Measurements from ENCODE around the gene KDM2A. TPM values are rescaled to one million over a fixed set of nuclear protein-coding genes. Genes with fewer than 3 reads are reported as not detected.

The KDM2A gene
- total and polyA plus RNA-seq, 2 of the 13 experiments (the other 11 are each of a cell fraction or from before 2014, with no cell fraction given), result 31.3 to 31.4 TPM

DNA sequence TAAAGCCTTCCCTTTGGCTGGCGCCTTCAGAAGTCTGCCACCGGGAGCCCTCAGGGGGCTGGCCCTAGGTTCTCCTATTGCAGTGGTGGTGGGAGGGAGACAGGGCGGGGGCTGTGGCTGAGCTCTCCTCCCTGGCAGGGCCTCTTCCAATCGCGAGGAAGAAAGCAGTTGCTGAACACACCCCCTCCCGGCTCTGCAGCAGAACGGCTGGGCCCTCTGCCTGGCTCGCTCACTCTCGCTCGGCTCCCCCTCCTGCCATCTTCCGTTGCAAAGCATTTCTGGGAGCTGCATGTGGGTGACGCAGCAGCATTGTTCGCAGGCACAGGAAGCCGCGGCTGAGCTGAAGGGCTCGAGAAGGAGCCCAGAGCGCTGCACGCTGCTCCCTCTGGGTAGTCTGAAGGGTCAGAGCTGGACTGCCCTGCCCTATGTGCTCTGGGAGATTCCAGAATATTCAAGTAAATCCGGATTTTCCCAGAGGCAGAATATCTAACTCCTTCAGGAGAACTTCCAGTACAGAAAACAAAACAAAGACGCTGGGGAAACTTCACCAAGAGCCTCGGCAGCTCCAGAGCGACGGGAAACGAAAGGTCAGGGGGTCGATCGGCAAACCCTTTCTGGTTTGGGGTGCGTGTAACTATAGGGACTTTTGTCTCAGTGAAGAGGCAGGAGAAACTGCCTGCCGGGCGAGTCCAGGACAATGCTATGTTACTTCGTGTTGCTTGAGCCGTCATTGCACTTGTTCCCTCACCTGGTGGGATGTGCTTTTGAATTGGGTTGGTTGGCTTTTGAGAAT lies 120.9 kb downstream of the KDM2A start (continued):
- TF ChIP-seq, protein P1, sequence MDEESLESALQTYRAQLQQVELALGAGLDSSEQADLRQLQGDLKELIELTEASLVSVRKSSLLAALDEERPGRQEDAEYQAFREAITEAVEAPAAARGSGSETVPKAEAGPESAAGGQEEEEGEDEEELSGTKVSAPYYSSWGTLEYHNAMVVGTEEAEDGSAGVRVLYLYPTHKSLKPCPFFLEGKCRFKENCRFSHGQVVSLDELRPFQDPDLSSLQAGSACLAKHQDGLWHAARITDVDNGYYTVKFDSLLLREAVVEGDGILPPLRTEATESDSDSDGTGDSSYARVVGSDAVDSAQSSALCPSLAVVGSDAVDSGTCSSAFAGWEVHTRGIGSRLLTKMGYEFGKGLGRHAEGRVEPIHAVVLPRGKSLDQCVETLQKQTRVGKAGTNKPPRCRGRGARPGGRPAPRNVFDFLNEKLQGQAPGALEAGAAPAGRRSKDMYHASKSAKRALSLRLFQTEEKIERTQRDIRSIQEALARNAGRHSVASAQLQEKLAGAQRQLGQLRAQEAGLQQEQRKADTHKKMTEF (CRISPR knock-in tag; IDR thresholded peaks at IDR 0.05), result peak; percentile 84
- TF ChIP-seq ZNF629 (CRISPR knock-in tag; conservative IDR thresholded peaks at IDR 0.05) (no peak), RBM39 (IDR thresholded peaks at IDR 0.05; ENCODE audit: low read depth, low read length, poor library complexity, severe bottlenecking) (peak; percentile 74), ZNF615 (CRISPR knock-in tag; IDR thresholded peaks at IDR 0.05; ENCODE audit: borderline replicate concordance) (no peak), ZNF597 (CRISPR knock-in tag; IDR thresholded peaks at IDR 0.05) (no peak), BRD4 (CRISPR knock-in tag; IDR thresholded peaks at IDR 0.05) (peak; percentile 69; the same call in 1 of the 2 replicates), ARNT2 (CRISPR knock-in tag; IDR thresholded peaks at IDR 0.05; ENCODE audit: low read depth) (peak; percentile 71; the same call in 1 of the 2 replicates), ZNF850 (CRISPR knock-in tag; conservative IDR thresholded peaks at IDR 0.05) (peak; percentile 86; the same call in 1 of the 2 replicates), ZNF768 (CRISPR knock-in tag; IDR thresholded peaks at IDR 0.05) (peak; percentile 53; the same call in 1 of the 2 replicates), ZNF282 (IDR thresholded peaks at IDR 0.05; ENCODE audit: partially characterized antibody) (no peak), HNRNPUL1 (IDR thresholded peaks at IDR 0.05; ENCODE audit: low read depth, low read length) (no peak), RFXANK (CRISPR knock-in tag; IDR thresholded peaks at IDR 0.05) (peak; percentile 79), XRCC5 (optimal IDR thresholded peaks at IDR 0.05; ENCODE audit: low read length) (peak; percentile 87), RXRA (CRISPR knock-in tag; IDR thresholded peaks at IDR 0.05) (peak; percentile 79), SMARCC2 (IDR thresholded peaks at IDR 0.05) (no peak), KDM2A (CRISPR knock-in tag; IDR thresholded peaks at IDR 0.05; ENCODE audit: borderline replicate concordance, low read depth) (peak; percentile 85), HNF4A (CRISPR knock-in tag; IDR thresholded peaks at IDR 0.05) (0 out of 2 replicates have a peak, but pooled peaks have one; percentile 5), ZNF780A (CRISPR knock-in tag; IDR thresholded peaks at IDR 0.05) (no peak), ZBTB44 (CRISPR knock-in tag; IDR thresholded peaks at IDR 0.05) (no peak), ZNF639 (CRISPR knock-in tag; conservative IDR thresholded peaks at IDR 0.05) (peak; percentile 47; the same call in 1 of the 2 replicates), NFRKB (IDR thresholded peaks at IDR 0.05) (no peak), RORA (CRISPR knock-in tag; IDR thresholded peaks at IDR 0.05) (no peak), DR1 (CRISPR knock-in tag; IDR thresholded peaks at IDR 0.05) (peak; percentile 70; the same call in 1 of the 2 replicates), ATF7 (IDR thresholded peaks at IDR 0.05) (no peak), ATF7 (CRISPR knock-in tag; IDR thresholded peaks at IDR 0.05) (0 out of 2 replicates have a peak, but pooled peaks have one; percentile 21)
- TF ChIP-seq, protein P2, sequence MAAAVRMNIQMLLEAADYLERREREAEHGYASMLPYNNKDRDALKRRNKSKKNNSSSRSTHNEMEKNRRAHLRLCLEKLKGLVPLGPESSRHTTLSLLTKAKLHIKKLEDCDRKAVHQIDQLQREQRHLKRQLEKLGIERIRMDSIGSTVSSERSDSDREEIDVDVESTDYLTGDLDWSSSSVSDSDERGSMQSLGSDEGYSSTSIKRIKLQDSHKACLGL (CRISPR knock-in tag; IDR thresholded peaks at IDR 0.05), result peak; percentile 79; the same call in 1 of the 2 replicates
